ENCODE measurements around the gene SORBS1. TPM values are rescaled to one million over a fixed set of nuclear protein-coding genes. Genes with fewer than 3 reads are reported as not detected.

The SORBS1 gene
- total RNA-seq, 1 experiment from 2014 or later: 39.9 TPM

- Mint-ChIP-seq H3K27me3 (ENCODE audit: low read depth) (no peaks in the 10 kb centered on the region), H3K27ac (no peak overlapping the region), H3K4me3 (no peak overlapping the region), H3K9me3 (0 out of 2 replicates have a peak, but pooled peaks cover 5% of the 10 kb centered on the region), H3K4me1 (peaks cover 19% of the 10 kb centered on the region), H3K36me3 (peaks cover 20% of the 10 kb centered on the region; the same call in 1 of the 2 replicates)
- ChIA-PET POLR2A (no interaction called here), CTCF (no interaction called here)
- no peak for TF ChIP-seq ZMAT4 (CRISPR knock-in tag; IDR thresholded peaks at IDR 0.05)
- DNase-seq (ENCODE audit: low spot score) (no peak), ATAC-seq (no peak)
Observed at GRCh38 chr10:95485056-95485844, 75.9 kb downstream of the SORBS1 start.

GRCh38 chr10:95482501-95483233 lies 78.5 kb downstream of the SORBS1 start:
- no peaks in the 10 kb centered on the region for H3K27me3 Mint-ChIP-seq (ENCODE audit: low read depth)
- ChIA-PET POLR2A (no interaction called here), CTCF (no interaction called here)
- TF ChIP-seq GRHL2 (CRISPR knock-in tag; IDR thresholded peaks at IDR 0.05; ENCODE audit: insufficient replicate concordance, severe bottlenecking): no peak
- no peak for TF ChIP-seq HMGXB4 (CRISPR knock-in tag; IDR thresholded peaks at IDR 0.05)
- no peak for TF ChIP-seq JUN (CRISPR knock-in tag; IDR thresholded peaks at IDR 0.05)
- ATAC-seq: no peak
- peaks cover 18% of the 10 kb centered on the region; the same call in 1 of the 2 replicates for H3K36me3 Mint-ChIP-seq
- no peak for DNase-seq (ENCODE audit: low spot score)
- H3K4me3 Mint-ChIP-seq: no peak overlapping the region
- peaks cover 38% of the 10 kb centered on the region for H3K4me1 Mint-ChIP-seq
- H3K27ac Mint-ChIP-seq: no peak overlapping the region
- H3K9me3 Mint-ChIP-seq: 0 out of 2 replicates have a peak, but pooled peaks cover 5% of the 10 kb centered on the region

- CTCF ChIA-PET: interaction anchor here (1.2 to 1.9 kb wide), 5 partner anchors 10 to 120 kb away, joined by 4 to 7 read pairs (median 6); no protein-coding TSS in a partner anchor
- DNase-seq (ENCODE audit: low spot score): peak; percentile 24
- Mint-ChIP-seq H3K9me3 (0 out of 2 replicates have a peak, but pooled peaks cover 5% of the 10 kb centered on the region), H3K27ac (peak overlapping the region; percentile 93), H3K27me3 (ENCODE audit: low read depth) (no peaks in the 10 kb centered on the region), H3K4me3 (no peak overlapping the region), H3K4me1 (peaks cover 50% of the 10 kb centered on the region), H3K36me3 (peaks cover 15% of the 10 kb centered on the region; the same call in 1 of the 2 replicates)
- POLR2A ChIA-PET: interaction anchor here (0.5 kb wide), 2 partner anchors 1086 to 1344 kb away, joined by 3 read pairs; no protein-coding TSS in a partner anchor
- ATAC-seq: peak; percentile 64
- TF ChIP-seq SMAD3 (CRISPR knock-in tag; IDR thresholded peaks at IDR 0.05; ENCODE audit: borderline replicate concordance): no peak
- TF ChIP-seq MYBL2 (CRISPR knock-in tag; IDR thresholded peaks at IDR 0.05): no peak
- TF ChIP-seq JUN (CRISPR knock-in tag; IDR thresholded peaks at IDR 0.05): no peak
- TF ChIP-seq ZBTB21 (CRISPR knock-in tag; IDR thresholded peaks at IDR 0.05; ENCODE audit: borderline replicate concordance): no peak
- no peak for TF ChIP-seq USF1 (CRISPR knock-in tag; IDR thresholded peaks at IDR 0.05)
- TF ChIP-seq ATF2 (CRISPR knock-in tag; IDR thresholded peaks at IDR 0.05; ENCODE audit: borderline replicate concordance, low read depth): no peak
- TF ChIP-seq GABPB1 (CRISPR knock-in tag; IDR thresholded peaks at IDR 0.05): no peak
- no peak for TF ChIP-seq ZNF281 (CRISPR knock-in tag; IDR thresholded peaks at IDR 0.05)
- TF ChIP-seq IRF2 (CRISPR knock-in tag; IDR thresholded peaks at IDR 0.05; ENCODE audit: borderline replicate concordance, low read depth): no peak
- no peak for TF ChIP-seq ZNF512 (CRISPR knock-in tag; IDR thresholded peaks at IDR 0.05; ENCODE audit: borderline replicate concordance)
- no peak for TF ChIP-seq TCF7 (CRISPR knock-in tag; IDR thresholded peaks at IDR 0.05; ENCODE audit: low read depth)
- TF ChIP-seq SP1 (CRISPR knock-in tag; conservative IDR thresholded peaks at IDR 0.05): no peak
- TF ChIP-seq RELA (CRISPR knock-in tag; IDR thresholded peaks at IDR 0.05; ENCODE audit: borderline replicate concordance): no peak
- TF ChIP-seq HMGA2 (CRISPR knock-in tag; IDR thresholded peaks at IDR 0.05): no peak
- TF ChIP-seq NR1H2 (CRISPR knock-in tag; IDR thresholded peaks at IDR 0.05): no peak
Observed at GRCh38 chr10:95480901-95481491, 80.2 kb downstream of the SORBS1 start.

Data from WTC11 (cell line).